ENCODE measurements around the gene CLCN6. TPM values are rescaled to one million over a fixed set of nuclear protein-coding genes. Genes with fewer than 3 reads are reported as not detected.

CLCN6 gene
- total RNA-seq, 1 experiment from 2014 or later, result 30.4 TPM

- CTCF ChIA-PET, result interaction anchor here (1.3 kb wide), 1 partner anchor 16 kb away, joined by 3 read pairs; no protein-coding TSS in a partner anchor
- Histone ChIP-seq H3K4me1 (peaks cover 17% of the 10 kb centered on the region), H3K36me3 (ENCODE audit: control insufficient read depth, insufficient read depth, low read length) (no peaks in the 10 kb centered on the region), H3K4me3 (ENCODE audit: low read depth, low read length) (no peak overlapping the region), H3K9me3 (no peaks in the 10 kb centered on the region), H3K27me3 (replicated peaks; ENCODE audit: control insufficient read depth, insufficient read depth, low read length) (no peaks in the 10 kb centered on the region)
- H3K4me1 Mint-ChIP-seq (ENCODE audit: low read depth, unreplicated experiment), result peaks cover 7% of the 10 kb centered on the region
- H3K27me3 Mint-ChIP-seq (ENCODE audit: insufficient read depth, unreplicated experiment), result no peaks in the 10 kb centered on the region
- peaks cover under 1% of the 10 kb centered on the region for H3K9me3 Mint-ChIP-seq (ENCODE audit: unreplicated experiment)
- POLR2A ChIA-PET, result no interaction called here
- no peak for TF ChIP-seq CTCF (IDR thresholded peaks at IDR 0.05; ENCODE audit: insufficient read depth in 1 of 2, low read depth in 1 of 2, low read length in 1 of 2, severe bottlenecking in 1 of 2, unreplicated experiment in 1 of 2)
- H3K27ac Mint-ChIP-seq (ENCODE audit: unreplicated experiment), result no peak overlapping the region
- no peak for DNase-seq
- no TSS peak for BruUV-seq (replicated peaks)
- intact Hi-C loops (cut with micrococcal nuclease; ENCODE audit: unreplicated experiment), result no loop called here
- peaks cover 20% of the 10 kb centered on the region for H3K36me3 Mint-ChIP-seq (ENCODE audit: insufficient read depth, unreplicated experiment)
- H3K4me3 Mint-ChIP-seq (ENCODE audit: unreplicated experiment), result no peak overlapping the region
These were observed 48.5 kb downstream of the CLCN6 start for GRCh38 chr1:11854519-11854918.

GRCh38 chr1:11855430-11855829, 49.4 kb downstream of the CLCN6 start:
- H3K36me3 ChIP-seq (ENCODE audit: control insufficient read depth, insufficient read depth, low read length), result no peaks in the 10 kb centered on the region
- CTCF ChIA-PET, result interaction anchor here (0.6 to 1.3 kb wide), 2 partner anchors 17 to 311 kb away, joined by 3 read pairs; no protein-coding TSS in a partner anchor
- Mint-ChIP-seq H3K36me3 (ENCODE audit: insufficient read depth, unreplicated experiment) (peaks cover 18% of the 10 kb centered on the region), H3K4me1 (ENCODE audit: low read depth, unreplicated experiment) (peaks cover 8% of the 10 kb centered on the region), H3K27me3 (ENCODE audit: insufficient read depth, unreplicated experiment) (no peaks in the 10 kb centered on the region), H3K9me3 (ENCODE audit: unreplicated experiment) (peaks cover 10% of the 10 kb centered on the region), H3K4me3 (ENCODE audit: unreplicated experiment) (no peak overlapping the region), H3K27ac (ENCODE audit: unreplicated experiment) (no peak overlapping the region)
- no peak overlapping the region for H3K4me3 ChIP-seq (ENCODE audit: low read depth, low read length)
- no peak for TF ChIP-seq CTCF (IDR thresholded peaks at IDR 0.05; ENCODE audit: insufficient read depth in 1 of 2, low read depth in 1 of 2, low read length in 1 of 2, severe bottlenecking in 1 of 2, unreplicated experiment in 1 of 2)
- DNase-seq, result no peak
- H3K4me1 ChIP-seq, result peaks cover 17% of the 10 kb centered on the region
- intact Hi-C loops (cut with micrococcal nuclease; ENCODE audit: unreplicated experiment), result no loop called here
- no TSS peak for BruUV-seq (replicated peaks)
- H3K9me3 ChIP-seq, result no peaks in the 10 kb centered on the region
- H3K27me3 ChIP-seq (replicated peaks; ENCODE audit: control insufficient read depth, insufficient read depth, low read length), result no peaks in the 10 kb centered on the region
- POLR2A ChIA-PET, result no interaction called here

- H3K4me3 Mint-ChIP-seq (ENCODE audit: unreplicated experiment), result peak overlapping the region; percentile 74
- intact Hi-C loops (cut with micrococcal nuclease; ENCODE audit: unreplicated experiment), result no loop called here
- peaks cover 8% of the 10 kb centered on the region for H3K4me1 Mint-ChIP-seq (ENCODE audit: low read depth, unreplicated experiment)
- H3K9me3 ChIP-seq, result no peaks in the 10 kb centered on the region; the same call in 1 of the 2 replicates
- no peak overlapping the region for H3K4me3 ChIP-seq (ENCODE audit: low read depth, low read length)
- ChIA-PET POLR2A (no interaction called here), CTCF (interaction anchor here (0.5 kb wide), 1 partner anchor 18 kb away, joined by 3 read pairs; no protein-coding TSS in a partner anchor)
- peaks cover 16% of the 10 kb centered on the region for H3K9me3 Mint-ChIP-seq (ENCODE audit: unreplicated experiment)
- no peaks in the 10 kb centered on the region for H3K27me3 Mint-ChIP-seq (ENCODE audit: insufficient read depth, unreplicated experiment)
- no peak overlapping the region for H3K27ac Mint-ChIP-seq (ENCODE audit: unreplicated experiment)
- BruUV-seq (replicated peaks), result no TSS peak
- DNase-seq, result no peak
- H3K36me3 ChIP-seq (ENCODE audit: control insufficient read depth, insufficient read depth, low read length), result no peaks in the 10 kb centered on the region
- peaks cover 18% of the 10 kb centered on the region for H3K4me1 ChIP-seq
- no peak for TF ChIP-seq CTCF (IDR thresholded peaks at IDR 0.05; ENCODE audit: insufficient read depth in 1 of 2, low read depth in 1 of 2, low read length in 1 of 2, severe bottlenecking in 1 of 2, unreplicated experiment in 1 of 2)
- peaks cover 13% of the 10 kb centered on the region for H3K36me3 Mint-ChIP-seq (ENCODE audit: insufficient read depth, unreplicated experiment)
- no peaks in the 10 kb centered on the region for H3K27me3 ChIP-seq (replicated peaks; ENCODE audit: control insufficient read depth, insufficient read depth, low read length)
These were observed 50.7 kb downstream of the CLCN6 start for GRCh38 chr1:11856698-11857097.

Measured in Caco-2 (cell line).